Transverse colon (tissue), 4 donors: ENCODE data around the gene SOX11. TPM values are rescaled to one million over a fixed set of nuclear protein-coding genes. Genes with fewer than 3 reads are reported as not detected.
"Not testable (repeated sequence)": the region's sequence is repeated elsewhere in the genome, so short reads cannot be mapped to it uniquely, and the experiment has no call there.

Experiments
- DNase-seq: peaks from one replicate; pipeline ENCODE4 v3.0.0-alpha.2; 2019
- H3K27ac ChIP-seq, 4 donors: fragments of 200-600 bp; sonication (generic); 2 replicates each; pipeline ENCODE4 v1.5.1; 2016 to 2018; ENCODE audit warnings: inconsistent platforms in 4 of 4
- H3K27me3 ChIP-seq: fragments of 200-600 bp; sonication (generic); 2 replicates; pipeline ENCODE4 v1.5.1; 2017; ENCODE audit warnings: inconsistent platforms
- H3K36me3 ChIP-seq, 4 donors: fragments of 200-600 bp; sonication (generic); 2 replicates each; pipeline ENCODE4 v1.5.1; 2017 to 2019; ENCODE audit warnings: inconsistent platforms in 4 of 4
- H3K4me1 ChIP-seq, 4 donors: fragments of 200-600 bp; sonication (generic); 2 replicates each; pipeline ENCODE4 v1.5.1; 2017 to 2020; ENCODE audit warnings: inconsistent platforms in 4 of 4
- H3K4me3 ChIP-seq, 4 donors: fragments of 200-600 bp; sonication (generic); 1 replicate in 1 of 4; 2 replicates in 3 of 4; pipeline versions ENCODE4 v1.5.1 to v1.6.1; 2017 to 2019; ENCODE audit warnings: inconsistent platforms in 4 of 4
- H3K9me3 ChIP-seq, 2 donors: fragments of 200-600 bp; sonication (generic); 2 replicates each; pipeline ENCODE4 v1.5.1; 2017 to 2019; ENCODE audit warnings: inconsistent platforms in 2 of 2
- CTCF ChIP-seq, 5 experiments: fragments of 200-600 bp in 3 of 5; fragments of 450-650 bp in 2 of 5; sonication (generic) in 3 of 5; IDR thresholded peaks; 1 replicate in 2 of 5; 2 replicates in 3 of 5; pipeline ENCODE4 v1.5.1; 2016 to 2017; ENCODE audit warnings: antibody characterized with exemption in 5 of 5, inconsistent platforms in 3 of 5, mild to moderate bottlenecking in 2 of 5, moderate library complexity in 1 of 5
- EP300 ChIP-seq: sonication (generic); formaldehyde crosslinking; IDR thresholded peaks from one replicate; pipeline ENCODE4 v1.6.1; 2017; ENCODE audit warnings: antibody characterized with exemption, low read depth
- POLR2A ChIP-seq: fragments of 450-650 bp; IDR thresholded peaks from one replicate; pipeline ENCODE4 v1.6.1; 2016; ENCODE audit warnings: antibody characterized with exemption, mild to moderate bottlenecking, moderate library complexity
- POLR2AphosphoS5 ChIP-seq, 3 donors: sonication (generic); formaldehyde crosslinking; IDR thresholded peaks; one replicate each; pipeline ENCODE4 v1.6.1; 2016; ENCODE audit warnings: antibody characterized with exemption in 3 of 3
- WGBS, 2 donors: methylation state at CpG; one replicate each; pipeline ENCODE4 v1.1.5; 2018; ENCODE audit warnings: low coverage in 1 of 2; 5-methylcytosine and 5-hydroxymethylcytosine counted together
- in situ Hi-C, 4 donors: fragments of 200-750 bp; cut with MboI; loops; one replicate each; pipeline versions ENCODE4 v1.15.0 to v1.15.1; 2017; ENCODE audit warnings: low sequenced_read_pairs in 3 of 4, low pct_ligation_motif_present in 1 of 4, low pct_unique_long_range_greater_than_20kb in 1 of 4
- intact Hi-C: fragments of 100-400 bp; cut with DNase I; formaldehyde crosslinking; loops from one replicate; pipeline ENCODE4 v1.15.1; 2023; ENCODE audit warnings: low total_unique reads
- total RNA-seq, 4 donors: library from RNA; depleted of rRNA; stranded (reverse); fragments of >200 nt; gene quantifications; one replicate each; pipeline ENCODE4 v1.1.0, GENCODE V29; 2016

Gene SOX11
- total RNA-seq: under 1 TPM; 0.32 to 0.75 (median 0.40) TPM

GRCh38 chr2:5691985-5692529 is at the start of gene SOX11:
SOX11 (plus strand) TSS chr2:5692384; CDS start chr2:5692722, 338 bp downstream.
- Histone ChIP-seq H3K4me1 (peaks cover 0 to 11% (median 6%) of the 10 kb centered on the region in 4 donors), H3K4me3 (peak within 1 kb of the TSS in 3 of 4 donors; percentile 21 to 39 (median 22)), H3K9me3 (no peaks in the 10 kb centered on the region), H3K27ac (peak within 1 kb of the TSS in 3 of 4 donors; percentile 25 to 69 (median 60)), H3K36me3 (no peaks in the 10 kb centered on the region), H3K27me3 (peaks cover 72% of the 10 kb centered on the region)
- TF ChIP-seq POLR2AphosphoS5 (IDR thresholded peaks at IDR 0.05) (peak in 1 of 3 donors; percentile 39), EP300 (no peak)
- intact Hi-C loops (no loop called here), in situ Hi-C loops (no loop called here)
- DNase-seq: peak; percentile 39
- 27% methylated on average over 21 of the region's 60 CpGs; no CpG with 5 or more reads in 1 of the 2 donors for WGBS, 2 donors

- intact Hi-C loops, in situ Hi-C loops, DNase-seq, H3K4me3 ChIP-seq, H3K4me1 ChIP-seq, H3K27ac ChIP-seq, H3K36me3 ChIP-seq, H3K27me3 ChIP-seq, H3K9me3 ChIP-seq: not testable (repeated sequence)
- 49 to 53% methylated on average over 2 of the region's 2 CpGs for WGBS, 2 donors
These were observed 39.5 kb upstream of the SOX11 start for GRCh38 chr2:5652734-5653133.

DNA sequence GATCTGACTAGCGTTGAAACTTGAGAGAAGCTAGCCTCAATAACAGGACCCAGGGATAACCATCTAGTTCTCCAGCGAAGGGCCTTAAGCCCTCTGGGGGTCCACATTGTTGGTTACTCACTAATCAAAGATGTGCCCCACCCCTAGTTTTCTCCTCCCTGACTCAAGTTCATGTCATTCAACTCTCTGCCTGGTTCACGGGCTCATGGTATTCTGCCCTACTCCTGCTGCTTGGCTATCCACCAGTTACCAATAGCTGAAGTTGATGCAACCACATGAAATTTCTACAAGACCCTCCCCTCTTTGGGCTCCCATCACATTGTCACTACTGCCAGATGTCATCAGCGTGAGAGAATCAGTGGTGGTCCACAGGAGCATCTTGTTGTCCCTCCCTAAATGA is 38.4 kb upstream of the SOX11 start:
- H3K36me3 ChIP-seq, H3K27me3 ChIP-seq, in situ Hi-C loops, H3K9me3 ChIP-seq, DNase-seq, intact Hi-C loops, H3K27ac ChIP-seq, H3K4me1 ChIP-seq, H3K4me3 ChIP-seq: not testable (repeated sequence)
- WGBS, 2 donors: 78% methylated on average over 4 of the region's 4 CpGs; no CpG with 5 or more reads in 1 of the 2 donors

DNA sequence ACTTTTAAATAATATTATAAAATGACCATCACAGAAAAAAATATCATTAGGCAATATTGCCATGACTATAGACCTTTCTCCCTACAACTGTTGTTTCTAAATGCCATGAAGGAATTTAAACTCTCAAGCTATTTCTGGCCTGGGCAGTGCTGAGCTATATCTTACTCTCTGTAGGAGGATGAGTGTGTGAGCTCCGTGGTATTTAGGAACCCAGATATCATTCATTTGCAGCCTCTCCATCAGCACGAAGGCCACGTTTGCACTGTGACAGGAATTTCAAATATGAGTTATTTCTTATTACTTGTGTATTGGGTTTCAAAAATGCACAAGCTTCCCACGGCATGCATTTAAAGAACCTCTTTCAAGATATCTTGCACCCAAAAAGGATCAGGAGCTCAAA is 35.0 kb upstream of the SOX11 start:
- Histone ChIP-seq H3K9me3 (peaks cover 0 to 4% of the 10 kb centered on the region in 2 donors), H3K4me1 (no peaks in the 10 kb centered on the region), H3K27me3 (no peaks in the 10 kb centered on the region), H3K36me3 (no peaks in the 10 kb centered on the region), H3K4me3 (no peak overlapping the region), H3K27ac (no peak overlapping the region)
- intact Hi-C loops (no loop called here), in situ Hi-C loops (no loop called here)
- TF ChIP-seq EP300 (no peak), POLR2A (no peak), CTCF (IDR thresholded peaks at IDR 0.05) (no peak), POLR2AphosphoS5 (IDR thresholded peaks at IDR 0.05) (no peak)
- DNase-seq: no peak
- WGBS, 2 donors: 64 to 77% methylated on average over 3 to 4 of the region's 4 CpGs

GRCh38 chr2:5660591-5660990 is 31.6 kb upstream of the SOX11 start:
- DNase-seq: no peak
- 20 to 68% methylated on average over 2 to 3 of the region's 3 CpGs for WGBS, 2 donors
- no peaks in the 10 kb centered on the region for H3K27me3 ChIP-seq
- no peak overlapping the region for H3K4me3 ChIP-seq
- TF ChIP-seq EP300 (no peak), POLR2A (no peak), POLR2AphosphoS5 (IDR thresholded peaks at IDR 0.05) (no peak), CTCF (IDR thresholded peaks at IDR 0.05) (no peak)
- H3K36me3 ChIP-seq: no peaks in the 10 kb centered on the region
- intact Hi-C loops: no loop called here
- H3K9me3 ChIP-seq: peaks cover 0 to 4% of the 10 kb centered on the region in 2 donors
- H3K4me1 ChIP-seq: no peaks in the 10 kb centered on the region
- H3K27ac ChIP-seq: no peak overlapping the region
- in situ Hi-C loops: no loop called here

DNA sequence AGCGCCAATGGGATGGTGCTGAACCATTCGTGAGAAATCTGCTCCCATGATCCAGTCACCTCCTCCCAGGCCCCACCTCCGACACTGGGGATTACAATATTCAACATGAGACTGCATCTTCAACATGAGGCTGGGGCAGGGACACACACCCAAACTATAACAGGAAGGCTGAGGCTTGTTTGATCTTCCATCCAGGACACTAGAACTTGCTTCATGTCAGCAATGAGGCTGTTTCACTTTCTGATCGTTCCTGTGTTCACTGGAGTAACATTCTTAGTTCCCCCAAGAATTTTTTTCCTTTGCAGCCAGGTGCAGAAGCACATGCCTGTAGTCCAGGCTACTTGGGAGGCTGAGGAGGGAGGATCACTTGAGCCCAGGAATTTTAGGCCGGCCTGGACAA is 30.8 kb upstream of the SOX11 start:
- in situ Hi-C loops (no loop called here), intact Hi-C loops (no loop called here)
- no peak overlapping the region for H3K4me3 ChIP-seq
- DNase-seq: no peak
- WGBS, 2 donors: 62 to 74% methylated on average over 3 to 5 of the region's 5 CpGs
- H3K4me1 ChIP-seq: no peaks in the 10 kb centered on the region
- TF ChIP-seq EP300: no peak
- no peak for TF ChIP-seq CTCF (IDR thresholded peaks at IDR 0.05)
- no peak for TF ChIP-seq POLR2AphosphoS5 (IDR thresholded peaks at IDR 0.05)
- TF ChIP-seq POLR2A: no peak
- no peaks in the 10 kb centered on the region for H3K36me3 ChIP-seq
- H3K9me3 ChIP-seq: peaks cover 0 to 4% of the 10 kb centered on the region in 2 donors
- no peaks in the 10 kb centered on the region for H3K27me3 ChIP-seq
- H3K27ac ChIP-seq: no peak overlapping the region
